Measurements from ENCODE around the gene OR7G3. TPM values are rescaled to one million over a fixed set of nuclear protein-coding genes. Genes with fewer than 3 reads are reported as not detected.
A peak's percentile ranks its signal among the peaks of the same experiment; 100 is the strongest.

OR7G3 gene
- not detected for total RNA-seq
- not detected for polyA plus RNA-seq
- long read RNA-seq, donor 1 = 0 reads
- long read RNA-seq, donor 2 = 0 reads
- long read RNA-seq, donor 3 = 0 reads

DNA sequence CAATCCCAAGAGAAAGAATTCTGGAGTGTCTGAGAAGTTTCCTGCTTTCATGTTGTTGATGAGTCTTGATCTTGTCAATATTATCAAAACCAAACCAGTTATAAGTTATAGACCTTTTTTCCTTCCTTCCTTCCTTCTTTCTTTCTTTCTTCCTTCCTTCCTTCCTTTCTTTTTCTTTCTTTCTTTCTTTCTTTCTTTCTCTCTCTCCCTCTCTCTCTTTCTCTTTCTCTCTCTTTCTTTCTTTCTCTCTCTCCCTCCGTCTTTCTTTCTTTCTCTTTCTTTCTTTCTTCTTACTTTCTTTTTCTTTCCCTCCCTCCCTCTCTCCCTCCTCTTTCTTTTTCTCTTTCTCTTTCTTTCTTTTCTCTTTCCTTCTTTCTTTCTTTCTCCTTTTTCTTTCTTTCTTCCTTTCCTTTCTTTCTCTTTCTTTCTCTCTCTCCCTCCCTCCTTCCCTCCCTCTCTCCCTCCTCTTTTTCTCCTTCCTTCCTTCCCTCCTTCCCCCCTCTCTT, at the start of gene OR7G3:
Gene OR7G3, minus strand, starts transcription at position 51 of the 506 bp plus-strand sequence. Its CDS starts 0 bp downstream, at position 51.
- H3K9me3 ChIP-seq = no peaks in the 10 kb centered on the region
- no peaks in the 10 kb centered on the region for H3K4me1 ChIP-seq
- H3K27ac ChIP-seq = no peak within 1 kb of the TSS
- H3K27me3 ChIP-seq = peaks cover 0 to 47% (median 26%) of the 10 kb centered on the region in 7 donors
- 67 to 73% methylated on average over 1 of the region's 1 CpG for WGBS, 2 donors
- H3K36me3 ChIP-seq = no peaks in the 10 kb centered on the region
- no peak within 1 kb of the TSS for H3K4me3 ChIP-seq
- no peak for ATAC-seq
- intact Hi-C loops (cut with DNase I) = no loop called here
- TF ChIP-seq, protein P1, sequence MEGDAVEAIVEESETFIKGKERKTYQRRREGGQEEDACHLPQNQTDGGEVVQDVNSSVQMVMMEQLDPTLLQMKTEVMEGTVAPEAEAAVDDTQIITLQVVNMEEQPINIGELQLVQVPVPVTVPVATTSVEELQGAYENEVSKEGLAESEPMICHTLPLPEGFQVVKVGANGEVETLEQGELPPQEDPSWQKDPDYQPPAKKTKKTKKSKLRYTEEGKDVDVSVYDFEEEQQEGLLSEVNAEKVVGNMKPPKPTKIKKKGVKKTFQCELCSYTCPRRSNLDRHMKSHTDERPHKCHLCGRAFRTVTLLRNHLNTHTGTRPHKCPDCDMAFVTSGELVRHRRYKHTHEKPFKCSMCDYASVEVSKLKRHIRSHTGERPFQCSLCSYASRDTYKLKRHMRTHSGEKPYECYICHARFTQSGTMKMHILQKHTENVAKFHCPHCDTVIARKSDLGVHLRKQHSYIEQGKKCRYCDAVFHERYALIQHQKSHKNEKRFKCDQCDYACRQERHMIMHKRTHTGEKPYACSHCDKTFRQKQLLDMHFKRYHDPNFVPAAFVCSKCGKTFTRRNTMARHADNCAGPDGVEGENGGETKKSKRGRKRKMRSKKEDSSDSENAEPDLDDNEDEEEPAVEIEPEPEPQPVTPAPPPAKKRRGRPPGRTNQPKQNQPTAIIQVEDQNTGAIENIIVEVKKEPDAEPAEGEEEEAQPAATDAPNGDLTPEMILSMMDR (IDR thresholded peaks at IDR 0.05) = no peak
- DNase-seq = no peak

DNA sequence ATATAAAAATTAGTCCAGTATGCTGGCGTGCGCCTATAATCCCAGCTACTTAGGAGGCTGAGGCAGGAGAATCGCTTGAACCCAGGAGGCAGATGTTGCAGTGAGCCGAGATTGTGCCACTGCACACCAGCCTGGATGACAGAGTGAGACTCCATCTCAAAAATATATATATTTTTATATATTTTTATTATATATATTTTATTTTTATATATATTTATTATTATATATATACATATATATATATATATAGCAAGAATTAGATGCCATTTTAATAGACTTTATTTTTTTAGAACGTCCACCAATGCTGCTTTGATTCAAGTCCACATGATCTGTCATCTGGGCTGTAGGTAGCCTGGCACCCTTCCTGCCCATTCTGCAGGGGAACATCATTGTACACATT, 48.6 kb upstream of the OR7G3 start:
- no peak overlapping the region for H3K27ac ChIP-seq
- H3K9me3 ChIP-seq = no peaks in the 10 kb centered on the region
- DNase-seq (no peak), ATAC-seq (no peak)
- H3K4me1 ChIP-seq = peaks cover 0 to 11% (median 0%) of the 10 kb centered on the region in 9 donors
- H3K27me3 ChIP-seq = peaks cover 0 to 9% (median 0%) of the 10 kb centered on the region in 7 donors
- 88 to 94% methylated on average over 5 of the region's 5 CpGs for WGBS, 2 donors
- no peak overlapping the region for H3K4me3 ChIP-seq
- TF ChIP-seq, protein P1 (IDR thresholded peaks at IDR 0.05) = no peak
- intact Hi-C loops (cut with DNase I) = no loop called here
- no peaks in the 10 kb centered on the region for H3K36me3 ChIP-seq

DNA sequence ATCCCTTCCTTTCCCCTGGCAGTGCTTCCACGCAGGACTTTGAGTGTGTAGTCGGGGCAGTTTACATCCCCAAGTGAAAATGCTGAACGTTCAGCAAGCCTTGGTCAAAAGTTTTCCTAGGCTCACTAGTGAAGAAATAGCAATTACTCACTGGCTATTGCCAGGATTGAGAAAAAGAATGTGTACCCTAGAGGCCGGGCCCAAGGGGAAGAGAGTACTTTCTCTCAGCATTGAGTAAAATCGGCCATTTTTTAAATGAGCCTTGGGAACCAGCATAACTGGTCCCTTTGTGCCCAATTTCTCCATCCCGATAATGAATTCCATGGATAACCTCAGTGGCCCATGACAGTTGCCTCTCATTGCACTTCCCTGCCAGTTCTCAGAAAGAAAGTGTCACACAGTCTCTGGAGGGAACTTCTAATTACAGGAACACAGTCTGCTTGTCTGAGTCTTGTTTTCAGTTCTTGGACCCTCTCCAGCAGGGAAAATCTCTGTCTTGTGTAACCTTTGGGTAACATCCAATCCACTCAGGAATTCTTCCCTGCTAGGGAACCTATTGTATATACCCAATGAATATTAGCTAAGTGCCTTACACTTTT, 44.7 kb upstream of the OR7G3 start:
- intact Hi-C loops (cut with DNase I) = no loop called here
- ATAC-seq (peak in 1 of 8 donors; percentile 58), DNase-seq (no peak)
- Histone ChIP-seq H3K9me3 (no peaks in the 10 kb centered on the region), H3K4me3 (no peak overlapping the region), H3K36me3 (peaks cover 0 to 10% (median 0%) of the 10 kb centered on the region in 9 donors), H3K27ac (peak overlapping the region in 1 of 10 donors; percentile 31), H3K4me1 (peaks cover 0 to 15% (median 0%) of the 10 kb centered on the region in 9 donors), H3K27me3 (no peaks in the 10 kb centered on the region)
- WGBS, 2 donors = 72 to 82% methylated on average over 6 of the region's 6 CpGs
- TF ChIP-seq, protein P1 (IDR thresholded peaks at IDR 0.05) = no peak

DNA sequence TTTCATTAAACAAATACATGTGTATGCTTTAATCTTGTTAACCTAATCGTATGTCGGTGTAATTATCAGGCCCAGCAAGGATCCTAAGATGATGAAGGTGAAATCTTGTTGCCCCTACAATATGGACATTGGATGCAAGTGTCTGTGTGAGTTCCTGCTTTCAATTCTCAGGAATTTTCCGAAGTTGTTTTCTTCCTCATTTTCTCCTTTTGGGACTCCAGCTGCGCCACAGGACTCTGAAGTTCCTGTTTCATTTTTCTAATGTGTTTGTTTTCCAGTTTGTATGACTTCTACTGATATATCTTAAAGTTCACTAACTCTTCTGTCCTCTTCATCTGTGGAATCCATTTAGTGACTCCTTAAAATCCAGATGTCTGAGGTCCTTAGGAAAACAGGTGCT, 40.1 kb upstream of the OR7G3 start:
- DNase-seq = no peak
- Histone ChIP-seq H3K4me3 (no peak overlapping the region), H3K27ac (peak overlapping the region in 1 of 10 donors; percentile 67), H3K36me3 (peaks cover 0 to 55% (median 22%) of the 10 kb centered on the region in 9 donors), H3K27me3 (no peaks in the 10 kb centered on the region), H3K4me1 (peaks cover 0 to 15% (median 0%) of the 10 kb centered on the region in 9 donors), H3K9me3 (peaks cover 0 to 5% (median 0%) of the 10 kb centered on the region in 11 donors)
- intact Hi-C loops (cut with DNase I) = no loop called here
- no peak for ATAC-seq
- TF ChIP-seq, protein P1 (IDR thresholded peaks at IDR 0.05) = no peak
- WGBS, 2 donors = 76 to 92% methylated on average over 4 of the region's 4 CpGs

Data from heart right ventricle (tissue), 16 donors.